Activated naive CD4-positive, alpha-beta T cell treated with anti-CD3 and anti-CD28 coated beads, Interleukin-2, amount 50 U/mL, for 16 hours (primary cell): ENCODE results near the gene RBM18.

ENCODE experiments used
- DNase-seq: peaks from one replicate; pipeline ENCODE4 v3.0.0-alpha.2; 2020

RBM18 gene

GRCh38 chr9:122221183-122221811 is 43.3 kb downstream of the RBM18 start:
- DNase-seq, result no peak

GRCh38 chr9:122220673-122221182 is 43.9 kb downstream of the RBM18 start:
- no peak for DNase-seq

GRCh38 chr9:122219856-122220672 is 44.6 kb downstream of the RBM18 start:
- DNase-seq, result no peak

- no peak for DNase-seq
Measured at GRCh38 chr9:122218935-122219855, 45.4 kb downstream of the RBM18 start.

- no peak for DNase-seq
Measured at GRCh38 chr9:122218071-122218934, 46.3 kb downstream of the RBM18 start.

- no peak for DNase-seq
Measured at GRCh38 chr9:122217640-122218039, 47.0 kb downstream of the RBM18 start.

GRCh38 chr9:122216798-122217418 is 47.7 kb downstream of the RBM18 start:
- DNase-seq, result no peak

- no peak for DNase-seq
Measured at GRCh38 chr9:122216138-122216797, 48.4 kb downstream of the RBM18 start.

- DNase-seq, result no peak
Measured at GRCh38 chr9:122215663-122216062, 49.0 kb downstream of the RBM18 start.

- no peak for DNase-seq
Measured at GRCh38 chr9:122214507-122214906, 50.1 kb downstream of the RBM18 start.

- peak; percentile 60 for DNase-seq
Measured at GRCh38 chr9:122213589-122214413, 50.8 kb downstream of the RBM18 start.

GRCh38 chr9:122213102-122213588 is 51.5 kb downstream of the RBM18 start:
- DNase-seq, result no peak

GRCh38 chr9:122212473-122213004 is 52.1 kb downstream of the RBM18 start:
- DNase-seq, result no peak

GRCh38 chr9:122209451-122209850 is 55.2 kb downstream of the RBM18 start:
- no peak for DNase-seq

- DNase-seq, result no peak
Measured at GRCh38 chr9:122207096-122207495, 57.5 kb downstream of the RBM18 start.

GRCh38 chr9:122206118-122207046 is 58.3 kb downstream of the RBM18 start:
- DNase-seq, result no peak

GRCh38 chr9:122205176-122205575 is 59.5 kb downstream of the RBM18 start:
- no peak for DNase-seq

- no peak for DNase-seq
Measured at GRCh38 chr9:122204491-122204890, 60.1 kb downstream of the RBM18 start.

GRCh38 chr9:122204055-122204454 is 60.6 kb downstream of the RBM18 start:
- DNase-seq, result no peak
